K562 treated with DMSO at 1 percent for 4 hours (cell line): ENCODE results near the gene GNL1. TPM values are rescaled to one million over a fixed set of nuclear protein-coding genes. Genes with fewer than 3 reads are reported as not detected.

Source experiments
- total RNA-seq: library from RNA; unstranded; fragments of 300-600 nt; gene quantifications from 2 replicates; pipeline ENCODE4 v1.2.3, GENCODE V29; 2022; ENCODE audit not compliant: insufficient read depth

GNL1 gene
- 41.6 and 44.0 TPM in 2 replicates for total RNA-seq

GRCh38 chr6:30556066-30556905 is at the start of gene GNL1:
TSS of gene GNL1 (minus strand) at chr6:30556489. CDS start at chr6:30556203, 286 bp downstream.

GRCh38 chr6:30571075-30571761 is 14.9 kb upstream of the GNL1 start, which contains the start of gene ABCF1:
TSS of gene ABCF1 (plus strand) at chr6:30571442. CDS start at chr6:30571488, 46 bp downstream.

GRCh38 chr6:30556906-30557682 is 805 bp upstream of the GNL1 start, which contains the start of gene PRR3:
TSS of gene PRR3 (plus strand) at chr6:30557295. CDS start at chr6:30557345, 50 bp downstream.

Other genes with a start within 250 kb of the GNL1 start
- gene TRIM39, start 229.6 kb downstream of the GNL1 start, total RNA-seq, result 6.6 and 13.8 TPM in 2 replicates
- gene RPP21, start 211.3 kb downstream of the GNL1 start, total RNA-seq, result 194 and 243 TPM in 2 replicates
- 110 and 121 TPM in 2 replicates for gene HLA-E, start 67.0 kb downstream of the GNL1 start, total RNA-seq
- 7.8 and 8.7 TPM in 2 replicates for gene PRR3, start 806 bp upstream of the GNL1 start, total RNA-seq
- 87.2 and 92.7 TPM in 2 replicates for gene ABCF1, start 15.0 kb upstream of the GNL1 start, total RNA-seq
- 20.4 and 26.4 TPM in 2 replicates for gene PPP1R10, start 60.8 kb upstream of the GNL1 start, total RNA-seq
- gene MRPS18B, start 61.4 kb upstream of the GNL1 start, total RNA-seq, result 86.9 and 98.3 TPM in 2 replicates
- gene ATAT1, start 70.4 kb upstream of the GNL1 start, total RNA-seq, result 3.0 and 4.6 TPM in 2 replicates
- 25.0 and 26.8 TPM in 2 replicates for gene C6orf136, start 90.6 kb upstream of the GNL1 start, total RNA-seq
- gene DHX16, start 116.5 kb upstream of the GNL1 start, total RNA-seq, result 46.5 and 54.7 TPM in 2 replicates
- 80.7 and 94.0 TPM in 2 replicates for gene PPP1R18, start 130.2 kb upstream of the GNL1 start, total RNA-seq
- 23.6 and 32.0 TPM in 2 replicates for gene NRM, start 134.5 kb upstream of the GNL1 start, total RNA-seq
- gene MDC1, start 160.8 kb upstream of the GNL1 start, total RNA-seq, result 57.9 and 63.3 TPM in 2 replicates
- 1,432 and 1,624 TPM in 2 replicates for gene TUBB, start 163.9 kb upstream of the GNL1 start, total RNA-seq
- gene FLOT1, start 186.2 kb upstream of the GNL1 start, total RNA-seq, result 294 and 327 TPM in 2 replicates
- 45.5 and 66.2 TPM in 2 replicates for gene IER3, start 188.1 kb upstream of the GNL1 start, total RNA-seq